Measurements from ENCODE around the gene IHH. TPM values are rescaled to one million over a fixed set of nuclear protein-coding genes. Genes with fewer than 3 reads are reported as not detected.

Gene IHH
- total and polyA plus RNA-seq, 8 donors = 1.0 to 3.7 (median 1.8) TPM

GRCh38 chr2:219071131-219071816, 10.6 kb upstream of the IHH start:
- Histone ChIP-seq H3K4me3 (no peak overlapping the region), H3K9me3 (no peaks in the 10 kb centered on the region), H3K4me1 (no peaks in the 10 kb centered on the region), H3K27ac (no peak overlapping the region), H3K27me3 (no peaks in the 10 kb centered on the region), H3K36me3 (peaks cover 0 to 18% of the 10 kb centered on the region in 2 donors)
- intact Hi-C loops (cut with DNase I) = no loop called here
- TF ChIP-seq, protein P1, sequence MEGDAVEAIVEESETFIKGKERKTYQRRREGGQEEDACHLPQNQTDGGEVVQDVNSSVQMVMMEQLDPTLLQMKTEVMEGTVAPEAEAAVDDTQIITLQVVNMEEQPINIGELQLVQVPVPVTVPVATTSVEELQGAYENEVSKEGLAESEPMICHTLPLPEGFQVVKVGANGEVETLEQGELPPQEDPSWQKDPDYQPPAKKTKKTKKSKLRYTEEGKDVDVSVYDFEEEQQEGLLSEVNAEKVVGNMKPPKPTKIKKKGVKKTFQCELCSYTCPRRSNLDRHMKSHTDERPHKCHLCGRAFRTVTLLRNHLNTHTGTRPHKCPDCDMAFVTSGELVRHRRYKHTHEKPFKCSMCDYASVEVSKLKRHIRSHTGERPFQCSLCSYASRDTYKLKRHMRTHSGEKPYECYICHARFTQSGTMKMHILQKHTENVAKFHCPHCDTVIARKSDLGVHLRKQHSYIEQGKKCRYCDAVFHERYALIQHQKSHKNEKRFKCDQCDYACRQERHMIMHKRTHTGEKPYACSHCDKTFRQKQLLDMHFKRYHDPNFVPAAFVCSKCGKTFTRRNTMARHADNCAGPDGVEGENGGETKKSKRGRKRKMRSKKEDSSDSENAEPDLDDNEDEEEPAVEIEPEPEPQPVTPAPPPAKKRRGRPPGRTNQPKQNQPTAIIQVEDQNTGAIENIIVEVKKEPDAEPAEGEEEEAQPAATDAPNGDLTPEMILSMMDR (IDR thresholded peaks at IDR 0.05) = no peak
- DNase-seq = no peak
- ATAC-seq = peak; percentile 90

GRCh38 chr2:219065484-219065883, 4.8 kb upstream of the IHH start:
- TF ChIP-seq, protein P1 (IDR thresholded peaks at IDR 0.05) = no peak
- peaks cover 23 to 41% of the 10 kb centered on the region in 2 donors for H3K27me3 ChIP-seq
- intact Hi-C loops (cut with DNase I) = no loop called here
- H3K36me3 ChIP-seq = no peaks in the 10 kb centered on the region
- peaks cover 4 to 8% of the 10 kb centered on the region in 2 donors for H3K4me1 ChIP-seq
- DNase-seq = no peak
- no peaks in the 10 kb centered on the region for H3K9me3 ChIP-seq
- H3K27ac ChIP-seq = no peak overlapping the region
- no peak overlapping the region for H3K4me3 ChIP-seq
- ATAC-seq = peak; percentile 82

- DNase-seq (no peak), ATAC-seq (no peak)
- Histone ChIP-seq H3K9me3 (no peaks in the 10 kb centered on the region), H3K4me1 (peaks cover 29 to 40% of the 10 kb centered on the region in 2 donors), H3K36me3 (no peaks in the 10 kb centered on the region), H3K27ac (no peak overlapping the region), H3K4me3 (no peak overlapping the region), H3K27me3 (peaks cover 57 to 75% of the 10 kb centered on the region in 2 donors)
- TF ChIP-seq, protein P1 (IDR thresholded peaks at IDR 0.05) = no peak
- intact Hi-C loops (cut with DNase I) = no loop called here
Observed at GRCh38 chr2:219062081-219062480, 1.4 kb upstream of the IHH start.

DNA sequence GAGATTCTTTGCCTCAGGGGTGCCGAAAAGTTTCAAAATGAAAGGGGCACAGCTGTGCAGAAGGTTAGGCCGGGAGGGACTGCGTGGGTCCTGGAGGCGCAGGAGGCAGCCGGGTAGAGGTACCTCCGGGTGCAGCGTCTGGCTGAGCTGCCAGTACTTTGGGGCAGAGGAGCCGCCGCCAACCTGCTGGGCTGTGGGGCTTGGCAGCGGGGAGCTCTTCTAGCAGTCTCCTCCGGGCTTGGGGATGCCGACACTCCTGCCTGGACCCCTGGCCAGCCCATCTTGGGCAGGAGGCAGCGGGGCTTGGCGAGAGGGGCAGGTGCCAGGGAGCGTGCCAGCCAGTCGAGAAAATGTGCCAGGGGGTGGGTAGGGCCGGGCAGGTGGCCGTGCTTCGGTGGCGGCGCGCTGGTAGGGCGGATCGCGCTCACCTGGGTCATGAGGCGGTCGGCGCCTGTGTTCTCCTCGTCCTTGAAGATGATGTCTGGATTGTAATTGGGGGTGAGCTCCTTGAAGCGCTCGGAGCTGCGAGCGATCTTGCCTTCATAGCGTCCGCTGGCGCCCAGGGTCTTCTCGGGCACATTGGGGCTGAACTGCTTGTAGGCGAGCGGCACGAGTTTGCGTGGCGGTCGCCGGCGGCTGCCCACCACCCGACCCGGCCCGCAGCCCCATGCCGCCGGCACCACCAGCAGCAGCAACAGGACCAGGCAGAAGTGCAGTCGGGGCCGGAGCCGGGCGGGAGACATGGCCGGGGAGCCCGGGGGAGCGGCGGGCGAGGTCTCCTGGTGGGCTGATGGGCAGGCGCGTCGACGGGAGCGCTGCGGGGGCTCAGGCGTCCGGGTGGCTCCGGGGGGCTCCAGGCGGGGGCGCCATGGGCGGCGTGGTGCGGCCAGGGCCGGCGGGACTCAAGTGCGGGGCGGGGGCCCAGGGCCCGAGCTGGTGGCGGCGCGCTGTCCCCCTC, 717 bp downstream of the IHH start:
- TF ChIP-seq, protein P1 (IDR thresholded peaks at IDR 0.05) = no peak
- Histone ChIP-seq H3K4me1 (peaks cover 29 to 40% of the 10 kb centered on the region in 2 donors), H3K9me3 (no peaks in the 10 kb centered on the region), H3K36me3 (no peaks in the 10 kb centered on the region), H3K4me3 (peak overlapping the region; percentile 17 to 34), H3K27ac (no peak overlapping the region), H3K27me3 (peaks cover 69 to 96% of the 10 kb centered on the region in 2 donors)
- DNase-seq = peak in 1 of 4 donors; percentile 74
- intact Hi-C loops (cut with DNase I) = loop anchor here in 1 of 2 donors (5.0 to 10.0 kb wide), 3 partner anchors 65 to 245 kb away; partner anchors contain the start of gene PTPRN
- ATAC-seq = peak; percentile 21

- ATAC-seq = peak; percentile 2
- no peak for DNase-seq
- Histone ChIP-seq H3K9me3 (no peaks in the 10 kb centered on the region), H3K27me3 (peaks cover 69 to 100% of the 10 kb centered on the region in 2 donors), H3K36me3 (no peaks in the 10 kb centered on the region), H3K27ac (no peak overlapping the region), H3K4me3 (peak overlapping the region; percentile 17 to 34), H3K4me1 (peaks cover 29 to 40% of the 10 kb centered on the region in 2 donors)
- intact Hi-C loops (cut with DNase I) = loop anchor here in 1 of 2 donors (5.0 to 10.0 kb wide), 3 partner anchors 65 to 245 kb away; partner anchors contain the start of gene PTPRN
- TF ChIP-seq, protein P1 (IDR thresholded peaks at IDR 0.05) = no peak
Observed at GRCh38 chr2:219059375-219059724, 1.4 kb downstream of the IHH start.

Measured in left lung (tissue), 10 donors.